Keratinocyte (primary cell): ENCODE results near the gene GLA. TPM values are rescaled to one million over a fixed set of nuclear protein-coding genes. Genes with fewer than 3 reads are reported as not detected.

Experiments
- DNase-seq: peaks from one replicate; pipeline ENCODE4 v3.0.0-alpha.2; 2011; ENCODE audit warnings: low read depth, missing footprints, low spot score
- FAIRE-seq: peaks from 2 replicates; lab custom pipeline; 2011; peaks lifted over from hg19 to GRCh38; lab: Jason Lieb, UNC
- H2AFZ ChIP-seq: 2 replicates; pipeline ENCODE4 v1.6.0; 2012; ENCODE audit warnings: low read length, control low read depth, inconsistent platforms; ENCODE audit not compliant: control insufficient read depth
- H3K27ac ChIP-seq: 2 replicates; pipeline ENCODE4 v1.5.1; 2011; ENCODE audit warnings: low read length; ENCODE audit not compliant: control insufficient read depth, insufficient read depth
- H3K27me3 ChIP-seq: 3 replicates; pipeline ENCODE4 v1.6.0; 2011; ENCODE audit warnings: low read length; ENCODE audit not compliant: control insufficient read depth, insufficient read depth; ENCODE audit errors: extremely low read depth
- H3K36me3 ChIP-seq, 2 experiments: 2 replicates in 1 of 2; 3 replicates in 1 of 2; pipeline ENCODE4 v1.5.1; 2011; ENCODE audit warnings: low read length in 2 of 2, mild to moderate bottlenecking in 1 of 2; ENCODE audit not compliant: control insufficient read depth in 2 of 2, insufficient read depth in 2 of 2; ENCODE audit errors: extremely low read depth in 1 of 2
- H3K4me1 ChIP-seq: 3 replicates; pipeline ENCODE4 v1.5.1; 2011; ENCODE audit warnings: low read length; ENCODE audit not compliant: control insufficient read depth, insufficient read depth; ENCODE audit errors: extremely low read depth
- H3K4me2 ChIP-seq: 3 replicates; pipeline ENCODE4 v1.6.0; 2011; ENCODE audit warnings: low read depth, low read length; ENCODE audit not compliant: control insufficient read depth, insufficient read depth; ENCODE audit errors: extremely low read depth
- H3K4me3 ChIP-seq, 3 experiments: fragments of 200-600 bp in 1 of 3; sonication (generic) in 1 of 3; 2 replicates in 2 of 3; 3 replicates in 1 of 3; pipeline ENCODE4 v1.5.1; 2011 to 2016; ENCODE audit warnings: low read length in 3 of 3, mild to moderate bottlenecking in 3 of 3, control low read depth in 2 of 3, inconsistent platforms in 1 of 3, low read depth in 1 of 3, mixed read lengths in 1 of 3, mixed run types in 1 of 3, moderate library complexity in 1 of 3; ENCODE audit not compliant: control insufficient read depth in 2 of 3, insufficient read depth in 2 of 3; ENCODE audit errors: extremely low read depth in 1 of 3
- H3K79me2 ChIP-seq: 2 replicates; pipeline ENCODE4 v1.6.0; 2012; ENCODE audit warnings: low read length; ENCODE audit not compliant: control insufficient read depth, insufficient read depth
- H3K9ac ChIP-seq: 3 replicates; pipeline ENCODE4 v1.6.0; 2011; ENCODE audit warnings: low read length; ENCODE audit not compliant: control insufficient read depth, insufficient read depth; ENCODE audit errors: extremely low read depth
- H3K9me1 ChIP-seq: 3 replicates; pipeline ENCODE4 v1.6.0; 2011; ENCODE audit warnings: low read length; ENCODE audit not compliant: control insufficient read depth, insufficient read depth; ENCODE audit errors: extremely low read depth
- H3K9me3 ChIP-seq: 2 replicates; pipeline ENCODE4 v1.5.1; 2012; ENCODE audit warnings: low read depth, low read length; ENCODE audit not compliant: control insufficient read depth
- H4K20me1 ChIP-seq: 3 replicates; pipeline ENCODE4 v1.6.0; 2011; ENCODE audit warnings: low read length; ENCODE audit not compliant: control insufficient read depth, insufficient read depth; ENCODE audit errors: extremely low read depth
- CTCF ChIP-seq, 3 experiments: IDR thresholded peaks in 1 of 3; conservative IDR thresholded peaks in 1 of 3; optimal IDR thresholded peaks in 1 of 3; 2 replicates in 2 of 3; 3 replicates in 1 of 3; pipeline versions ENCODE3 to v1.5.1; 2011; ENCODE audit warnings: low read length in 3 of 3, mild to moderate bottlenecking in 3 of 3, moderate library complexity in 2 of 3, control low read depth in 1 of 3, inconsistent platforms in 1 of 3; ENCODE audit not compliant: insufficient read depth in 2 of 3; ENCODE audit errors: extremely low read depth in 1 of 3
- EZH2 ChIP-seq: IDR thresholded peaks from one replicate; pipeline ENCODE4 v1.6.1; 2012; ENCODE audit warnings: inconsistent platforms, mild to moderate bottlenecking, low read length, moderate library complexity
- dilution Hi-C: fragments of 300-500 bp; cut with MboI; formaldehyde crosslinking; loops from one replicate; pipeline ENCODE4 v1.7.0; 2020; ENCODE audit warnings: low sequenced_read_pairs; ENCODE audit not compliant: extremely low pct_ligation_motif_present
- polyA plus RNA-seq, 5 experiments: library from polyadenylated mRNA; depleted of rRNA in 3 of 5; stranded (reverse) in 3 of 5; stranded (forward) in 1 of 5; unstranded in 1 of 5; fragments of >200 nt; gene quantifications; 1 replicate in 1 of 5; 2 replicates in 3 of 5; 3 replicates in 1 of 5; pipeline versions ENCODE4 v1.2.1 to v1.2.3, GENCODE V29; 2011 to 2012; ENCODE audit warnings: missing spikeins in 2 of 5, low read depth in 1 of 5, low replicate concordance in 1 of 5

GLA gene
- polyA plus RNA-seq, 1 donor (not counting 4 experiments of a cell fraction or from before 2014, with no cell fraction given): 62.1 TPM

- H3K9me3 ChIP-seq: no peaks in the 10 kb centered on the region
- H3K4me1 ChIP-seq: no peaks in the 10 kb centered on the region
- no peak overlapping the region for H3K4me2 ChIP-seq
- no peaks in the 10 kb centered on the region for H3K9me1 ChIP-seq
- FAIRE-seq (no peak), DNase-seq (no peak)
- TF ChIP-seq EZH2: no peak
- peak in 2 of 3 experiments; percentile 25 for TF ChIP-seq CTCF (optimal IDR thresholded peaks at IDR 0.05 in 1 of 3, IDR thresholded peaks at IDR 0.05 in 1 of 3, conservative IDR thresholded peaks at IDR 0.05 in 1 of 3; ENCODE audit: extremely low read depth in 1 of 3, insufficient read depth in 2 of 3, low read length in 3 of 3)
- dilution Hi-C loops: no loop called here
- no peaks in the 10 kb centered on the region for H3K79me2 ChIP-seq
- no peak overlapping the region for H3K4me3 ChIP-seq
- H4K20me1 ChIP-seq: no peaks in the 10 kb centered on the region
- no peaks in the 10 kb centered on the region for H3K27me3 ChIP-seq
- no peak overlapping the region for H3K9ac ChIP-seq
- no peak overlapping the region for H2AFZ ChIP-seq
- H3K36me3 ChIP-seq: no peaks in the 10 kb centered on the region
- no peak overlapping the region for H3K27ac ChIP-seq
Measured at GRCh38 chrX:101357166-101357795, 50.4 kb downstream of the GLA start.

GRCh38 chrX:101349193-101349562, 58.5 kb downstream of the GLA start:
- FAIRE-seq: no peak
- H3K27ac ChIP-seq: peak overlapping the region; percentile 78
- no peak for DNase-seq

More at GRCh38 chrX:101349193-101349562, 58.5 kb downstream of the GLA start:
- Histone ChIP-seq H2AFZ (peak overlapping the region; percentile 84), H3K4me3 (peak overlapping the region; percentile 56 to 76 (median 67)), H3K27me3 (no peaks in the 10 kb centered on the region), H3K9me1 (no peaks in the 10 kb centered on the region), H3K36me3 (no peaks in the 10 kb centered on the region), H3K4me2 (peak overlapping the region; percentile 94), H3K9me3 (no peaks in the 10 kb centered on the region), H3K9ac (peak overlapping the region; percentile 68), H4K20me1 (no peaks in the 10 kb centered on the region), H3K4me1 (peaks cover 3% of the 10 kb centered on the region), H3K79me2 (peaks cover 25% of the 10 kb centered on the region)
- TF ChIP-seq EZH2 (no peak), CTCF (optimal IDR thresholded peaks at IDR 0.05 in 1 of 3, IDR thresholded peaks at IDR 0.05 in 1 of 3, conservative IDR thresholded peaks at IDR 0.05 in 1 of 3; ENCODE audit: extremely low read depth in 1 of 3, insufficient read depth in 2 of 3, low read length in 3 of 3) (no peak)
- dilution Hi-C loops: no loop called here
